DMS114 treated with DMSO at 0.1 percent for 48 hours (cell line): ENCODE data around the gene ITGB4.

Source experiments
- DNase-seq: peaks from one replicate; lab custom pipeline; 2025; ENCODE audit not compliant: unreplicated experiment; lab: John Stamatoyannopoulos, UW

ITGB4 gene

GRCh38 chr17:75697651-75698291, 23.5 kb upstream of the ITGB4 start:
- no peak for DNase-seq

GRCh38 chr17:75698659-75699058, 22.6 kb upstream of the ITGB4 start:
- DNase-seq: no peak

GRCh38 chr17:75701288-75701687, 20.0 kb upstream of the ITGB4 start:
- DNase-seq: no peak

- no peak for DNase-seq
Measured at GRCh38 chr17:75703191-75703590, 18.1 kb upstream of the ITGB4 start.

- DNase-seq: no peak
Measured at GRCh38 chr17:75703591-75703990, 17.7 kb upstream of the ITGB4 start.

GRCh38 chr17:75704963-75705875, 16.0 kb upstream of the ITGB4 start:
- no peak for DNase-seq

GRCh38 chr17:75706042-75706728, 15.1 kb upstream of the ITGB4 start:
- DNase-seq: no peak

GRCh38 chr17:75707079-75707571, 14.1 kb upstream of the ITGB4 start:
- DNase-seq: no peak

- no peak for DNase-seq
Measured at GRCh38 chr17:75712446-75712845, 8.8 kb upstream of the ITGB4 start.

GRCh38 chr17:75719732-75720131, 1.5 kb upstream of the ITGB4 start:
- DNase-seq: no peak

GRCh38 chr17:75721463-75722011, 278 bp downstream of the ITGB4 start:
- no peak for DNase-seq

GRCh38 chr17:75722076-75722475, 817 bp downstream of the ITGB4 start:
- DNase-seq: no peak

- no peak for DNase-seq
Measured at GRCh38 chr17:75722542-75723095, 1.4 kb downstream of the ITGB4 start.

- no peak for DNase-seq
Measured at GRCh38 chr17:75723171-75723930, 2.1 kb downstream of the ITGB4 start.

GRCh38 chr17:75724016-75725003, 3.1 kb downstream of the ITGB4 start:
- no peak for DNase-seq

- no peak for DNase-seq
Measured at GRCh38 chr17:75725504-75725903, 4.2 kb downstream of the ITGB4 start.

GRCh38 chr17:75727391-75727790, 6.1 kb downstream of the ITGB4 start:
- no peak for DNase-seq

- DNase-seq: no peak
Measured at GRCh38 chr17:75729351-75729750, 8.1 kb downstream of the ITGB4 start.

- no peak for DNase-seq
Measured at GRCh38 chr17:75730065-75730464, 8.8 kb downstream of the ITGB4 start.
